ENCODE measurements around the gene HPN.

The HPN gene

GRCh38 chr19:35080613-35081170, 39.2 kb downstream of the HPN start:
- H4K20me1 ChIP-seq (ENCODE audit: insufficient read depth, low read length): no peaks in the 10 kb centered on the region
- no peak for TF ChIP-seq CTCF (IDR thresholded peaks at IDR 0.05; ENCODE audit: low read depth, low read length)
- TF ChIP-seq EZH2phosphoT487 (IDR thresholded peaks at IDR 0.05; ENCODE audit: low read depth): no peak
- H3K9ac ChIP-seq (ENCODE audit: low read length): no peak overlapping the region
- H3K4me1 ChIP-seq (ENCODE audit: low read length): peaks cover 13% of the 10 kb centered on the region
- no peak overlapping the region for H2AFZ ChIP-seq (ENCODE audit: low read depth, low read length)
- H3K4me3 ChIP-seq (ENCODE audit: low read length): no peak overlapping the region
- no peaks in the 10 kb centered on the region for H3K79me2 ChIP-seq (ENCODE audit: low read length)
- no peak overlapping the region for H3K27ac ChIP-seq (ENCODE audit: low read length)
- 0 out of 2 replicates have a peak, but pooled peaks cover 8% of the 10 kb centered on the region for H3K27me3 ChIP-seq (ENCODE audit: low read depth, low read length)
- no peaks in the 10 kb centered on the region for H3K9me3 ChIP-seq (ENCODE audit: insufficient read depth, low read length)
- H3K4me2 ChIP-seq (ENCODE audit: low read length): no peak overlapping the region
- H3K36me3 ChIP-seq (replicated peaks; ENCODE audit: low read depth, low read length): no peaks in the 10 kb centered on the region

- Histone ChIP-seq H3K9me3 (ENCODE audit: insufficient read depth, low read length) (no peaks in the 10 kb centered on the region), H3K79me2 (ENCODE audit: low read length) (no peaks in the 10 kb centered on the region), H3K4me1 (ENCODE audit: low read length) (peaks cover 18% of the 10 kb centered on the region), H3K9ac (ENCODE audit: low read length) (no peak overlapping the region), H3K4me2 (ENCODE audit: low read length) (no peak overlapping the region), H4K20me1 (ENCODE audit: insufficient read depth, low read length) (no peaks in the 10 kb centered on the region), H3K27me3 (ENCODE audit: low read depth, low read length) (0 out of 2 replicates have a peak, but pooled peaks cover 8% of the 10 kb centered on the region), H2AFZ (ENCODE audit: low read depth, low read length) (no peak overlapping the region), H3K36me3 (replicated peaks; ENCODE audit: low read depth, low read length) (no peaks in the 10 kb centered on the region), H3K27ac (ENCODE audit: low read length) (no peak overlapping the region), H3K4me3 (ENCODE audit: low read length) (no peak overlapping the region)
- TF ChIP-seq EZH2phosphoT487 (IDR thresholded peaks at IDR 0.05; ENCODE audit: low read depth): no peak
Measured at GRCh38 chr19:35081201-35081600, 39.7 kb downstream of the HPN start.

GRCh38 chr19:35083691-35084508, 42.4 kb downstream of the HPN start:
- no peak overlapping the region for H3K27ac ChIP-seq (ENCODE audit: low read length)
- no peak overlapping the region for H3K4me2 ChIP-seq (ENCODE audit: low read length)
- peaks cover 24% of the 10 kb centered on the region for H3K4me1 ChIP-seq (ENCODE audit: low read length)

GRCh38 chr19:35084509-35084762, 42.9 kb downstream of the HPN start:
- TF ChIP-seq CTCF (IDR thresholded peaks at IDR 0.05; ENCODE audit: low read depth, low read length) (no peak), EZH2phosphoT487 (IDR thresholded peaks at IDR 0.05; ENCODE audit: low read depth) (no peak)
- Histone ChIP-seq H3K4me1 (ENCODE audit: low read length) (peaks cover 24% of the 10 kb centered on the region), H3K27ac (ENCODE audit: low read length) (no peak overlapping the region), H3K79me2 (ENCODE audit: low read length) (no peaks in the 10 kb centered on the region), H3K27me3 (ENCODE audit: low read depth, low read length) (no peaks in the 10 kb centered on the region; the same call in 1 of the 2 replicates), H2AFZ (ENCODE audit: low read depth, low read length) (no peak overlapping the region), H3K36me3 (replicated peaks; ENCODE audit: low read depth, low read length) (no peaks in the 10 kb centered on the region), H3K4me3 (ENCODE audit: low read length) (no peak overlapping the region), H3K4me2 (ENCODE audit: low read length) (no peak overlapping the region), H3K9ac (ENCODE audit: low read length) (no peak overlapping the region), H3K9me3 (ENCODE audit: insufficient read depth, low read length) (no peaks in the 10 kb centered on the region), H4K20me1 (ENCODE audit: insufficient read depth, low read length) (no peaks in the 10 kb centered on the region)

More at GRCh38 chr19:35083691-35084508, 42.4 kb downstream of the HPN start:
- 0 out of 2 replicates have a peak, but pooled peaks cover 5% of the 10 kb centered on the region for H3K27me3 ChIP-seq (ENCODE audit: low read depth, low read length)
- H4K20me1 ChIP-seq (ENCODE audit: insufficient read depth, low read length): no peaks in the 10 kb centered on the region
- H3K79me2 ChIP-seq (ENCODE audit: low read length): no peaks in the 10 kb centered on the region
- no peaks in the 10 kb centered on the region for H3K36me3 ChIP-seq (replicated peaks; ENCODE audit: low read depth, low read length)
- H2AFZ ChIP-seq (ENCODE audit: low read depth, low read length): no peak overlapping the region
- H3K4me3 ChIP-seq (ENCODE audit: low read length): no peak overlapping the region
- no peak overlapping the region for H3K9ac ChIP-seq (ENCODE audit: low read length)
- no peak for TF ChIP-seq CTCF (IDR thresholded peaks at IDR 0.05; ENCODE audit: low read depth, low read length)
- no peak for TF ChIP-seq EZH2phosphoT487 (IDR thresholded peaks at IDR 0.05; ENCODE audit: low read depth)
- H3K9me3 ChIP-seq (ENCODE audit: insufficient read depth, low read length): no peaks in the 10 kb centered on the region

Measured in OCI-LY3 (cell line).